HG03159 (cell line): ENCODE data around the gene LGALS3.
A peak's percentile ranks its signal among the peaks of the same experiment; 100 is the strongest.
"Not testable (repeated sequence)": the region's sequence is repeated elsewhere in the genome, so short reads cannot be mapped to it uniquely, and the experiment has no call there.

Experiments used
- ATAC-seq: cut with Tn5 transposase; IDR thresholded peaks from one replicate; pipeline ENCODE4 v1.9.1; 2021; ENCODE audit warnings: mild to moderate bottlenecking, moderate library complexity; ENCODE audit not compliant: unreplicated experiment

The LGALS3 gene

DNA sequence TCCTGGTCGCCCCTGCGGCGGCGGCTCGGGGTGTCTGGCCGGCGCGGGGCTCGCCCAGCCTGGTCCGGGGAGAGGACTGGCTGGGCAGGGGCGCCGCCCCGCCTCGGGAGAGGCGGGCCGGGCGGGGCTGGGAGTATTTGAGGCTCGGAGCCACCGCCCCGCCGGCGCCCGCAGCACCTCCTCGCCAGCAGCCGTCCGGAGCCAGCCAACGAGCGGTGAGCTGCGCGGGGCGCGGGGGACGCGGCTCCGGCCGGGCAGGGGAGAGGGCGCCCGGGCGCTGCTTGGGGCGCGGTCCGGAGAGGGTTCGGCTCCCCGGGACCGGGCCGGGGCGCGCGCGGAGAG, at the start of gene LGALS3:
Gene LGALS3, plus strand, starts transcription at position 167 of the 342 bp plus-strand sequence. CDS start 8,122 bp downstream, outside the sequence.
- peak; percentile 57 for ATAC-seq

DNA sequence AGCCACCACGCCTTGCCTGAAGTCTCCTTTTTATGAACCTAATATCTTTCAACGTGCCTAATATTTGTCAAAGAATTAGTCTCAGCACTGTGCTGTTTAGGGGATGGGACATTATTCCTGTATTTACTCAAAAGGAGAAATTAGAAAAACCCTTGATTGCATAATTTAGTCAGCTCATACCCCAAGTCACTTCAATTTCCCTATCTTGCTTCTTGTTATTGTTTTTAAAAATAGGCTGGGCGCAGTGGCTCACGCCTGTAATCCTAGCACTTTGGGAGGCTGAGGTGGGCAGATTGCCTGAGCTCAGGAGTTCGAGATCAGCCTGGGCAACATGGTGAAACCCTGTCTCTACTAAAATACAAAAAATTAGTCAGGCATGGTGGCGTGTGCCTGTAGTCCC, 49.1 kb upstream of the LGALS3 start:
- ATAC-seq = not testable (repeated sequence)

GRCh38 chr14:55084401-55085059, 44.5 kb upstream of the LGALS3 start:
- ATAC-seq = no peak

DNA sequence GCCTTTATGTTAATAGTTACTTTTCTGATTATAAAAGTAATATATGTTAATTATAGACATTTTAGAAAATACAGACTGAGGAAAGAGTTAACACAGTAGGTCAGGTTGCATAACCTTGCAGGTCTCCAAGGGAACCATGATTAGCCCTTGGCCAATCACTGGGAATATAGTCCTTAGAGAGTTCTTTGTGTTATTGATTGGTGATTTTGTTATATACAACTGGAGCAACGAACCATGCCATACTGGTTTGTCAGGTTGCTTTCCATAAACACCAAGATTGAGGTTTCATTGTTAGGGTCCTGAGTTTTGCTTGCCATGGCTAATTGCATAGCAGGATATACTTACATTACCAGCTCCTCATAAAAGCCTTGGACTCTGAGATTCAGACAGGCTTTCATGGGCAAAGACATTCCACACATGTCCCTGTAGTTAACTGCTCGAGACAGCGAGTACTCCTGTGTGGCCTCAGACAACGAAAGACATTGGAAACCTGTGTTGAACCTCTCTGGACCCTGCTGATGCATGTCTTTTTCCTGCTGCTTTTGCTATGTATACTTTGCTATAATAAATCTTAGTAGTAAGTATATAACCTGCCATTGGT, 43.9 kb upstream of the LGALS3 start:
- no peak for ATAC-seq

DNA sequence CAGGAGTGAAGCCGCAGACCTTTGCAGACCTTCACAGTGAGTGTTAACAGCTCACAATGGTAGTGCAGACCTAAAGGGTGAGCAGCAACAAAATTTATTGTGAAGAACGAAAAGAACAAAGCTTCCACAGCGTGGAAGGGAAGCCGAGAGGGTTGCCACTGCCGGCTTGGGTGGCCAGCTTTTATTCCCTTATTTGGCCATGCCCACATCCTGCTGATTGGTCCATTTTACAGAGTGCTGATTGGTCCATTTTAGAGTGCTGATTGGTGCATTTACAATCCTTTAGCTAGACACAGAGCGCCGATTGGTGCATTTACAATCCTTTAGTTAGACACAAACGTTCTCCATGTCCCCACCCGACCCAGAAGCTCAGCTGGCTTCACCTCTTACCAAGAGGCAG, 42.1 kb upstream of the LGALS3 start:
- no peak for ATAC-seq

- ATAC-seq = no peak
These were observed 40.7 kb upstream of the LGALS3 start for GRCh38 chr14:55088356-55088755.

- ATAC-seq = no peak
These were observed 36.7 kb upstream of the LGALS3 start for GRCh38 chr14:55092341-55092740.

DNA sequence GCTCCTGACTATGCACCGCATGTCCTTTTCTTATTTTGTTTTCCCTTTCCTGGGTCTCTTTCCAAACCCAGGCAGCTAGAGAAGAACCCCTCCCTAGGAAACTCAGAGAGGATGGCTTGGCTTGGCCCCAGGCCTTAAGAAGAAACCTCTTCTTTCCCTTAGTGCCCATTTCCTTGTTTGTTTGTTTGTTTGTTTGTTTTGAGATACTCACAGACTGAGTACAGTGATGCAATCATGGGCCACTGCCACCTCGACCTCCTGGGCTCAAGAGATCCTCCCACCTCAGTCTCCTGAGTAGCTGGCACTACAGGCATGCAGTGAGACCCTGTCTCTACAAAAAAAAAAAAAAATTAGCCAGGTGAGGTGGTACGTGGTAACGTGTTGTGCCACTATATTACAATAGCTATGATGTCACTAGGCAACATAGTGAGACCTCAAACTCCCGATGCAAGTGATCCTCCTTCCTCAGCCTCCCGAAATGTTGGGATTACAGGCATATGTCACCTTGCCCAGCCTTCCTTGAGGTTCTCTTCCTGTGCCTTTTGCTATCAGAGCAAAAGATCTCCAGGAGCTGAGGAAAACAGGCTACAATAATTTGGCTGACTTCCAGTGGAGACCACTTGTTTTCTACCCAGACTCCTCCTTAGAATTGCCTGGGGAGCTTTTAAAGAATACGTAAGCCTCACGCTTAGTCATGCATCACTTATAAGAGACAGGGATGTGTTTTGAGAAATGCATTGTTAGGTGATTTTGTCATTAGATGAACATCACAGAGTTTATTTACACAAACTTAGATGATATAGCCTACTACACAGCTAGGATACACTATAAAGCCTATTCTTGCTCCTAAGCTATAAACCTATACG, 34.5 kb upstream of the LGALS3 start:
- no peak for ATAC-seq

- peak; percentile 68 for ATAC-seq
These were observed 31.0 kb upstream of the LGALS3 start for GRCh38 chr14:55097881-55098560.

DNA sequence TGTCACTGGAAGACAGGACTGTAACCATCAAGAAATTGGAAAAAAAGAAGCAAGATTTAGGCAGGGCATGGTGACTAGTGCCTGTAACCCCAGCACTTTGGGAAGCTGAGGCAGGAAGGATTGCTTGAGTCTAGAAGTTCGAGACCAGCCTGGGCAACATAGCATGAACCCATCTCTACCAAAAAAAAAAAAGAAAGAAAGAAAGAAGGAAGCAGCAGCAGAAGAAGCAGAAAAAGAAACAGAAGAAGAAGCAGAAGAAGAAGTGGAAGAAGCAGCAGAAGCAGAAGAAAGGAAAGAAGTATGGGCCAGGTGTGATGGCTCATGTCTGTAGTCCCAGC, 30.5 kb upstream of the LGALS3 start:
- ATAC-seq = no peak

- no peak for ATAC-seq
These were observed 29.3 kb upstream of the LGALS3 start for GRCh38 chr14:55099756-55100155.

DNA sequence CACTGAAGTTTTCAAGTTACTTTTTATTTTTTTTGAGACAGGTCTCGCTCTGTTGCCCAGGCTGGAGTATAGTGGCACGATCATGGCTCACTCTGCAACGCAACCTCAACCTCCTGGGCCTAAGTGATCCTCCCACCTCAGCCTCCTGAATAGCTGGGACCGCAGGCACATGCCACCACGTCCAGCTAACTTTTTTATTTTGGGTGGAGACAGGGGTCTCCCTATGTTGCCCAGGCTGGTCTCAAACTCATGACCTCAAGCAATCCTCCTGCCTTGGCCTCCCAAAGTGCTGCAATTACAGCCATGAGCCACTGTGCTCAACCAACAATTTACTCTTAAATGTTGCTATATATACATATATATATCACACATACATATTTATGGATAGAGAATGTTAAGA, 27.4 kb upstream of the LGALS3 start:
- no peak for ATAC-seq

GRCh38 chr14:55102141-55102621, 26.9 kb upstream of the LGALS3 start:
- peak; percentile 71 for ATAC-seq

- ATAC-seq = peak; percentile 30
These were observed 25.9 kb upstream of the LGALS3 start for GRCh38 chr14:55103005-55103640.

- no peak for ATAC-seq
These were observed 24.8 kb upstream of the LGALS3 start for GRCh38 chr14:55103971-55104954.

GRCh38 chr14:55105991-55106390, 23.1 kb upstream of the LGALS3 start:
- no peak for ATAC-seq

GRCh38 chr14:55107766-55108554, 21.1 kb upstream of the LGALS3 start:
- no peak for ATAC-seq

GRCh38 chr14:55109836-55110235, 19.2 kb upstream of the LGALS3 start:
- no peak for ATAC-seq
